ENCODE data around the gene ETV3.
"Not testable (repeated sequence)": the region's sequence is repeated elsewhere in the genome, so short reads cannot be mapped to it uniquely, and the experiment has no call there.

ETV3 gene

DNA sequence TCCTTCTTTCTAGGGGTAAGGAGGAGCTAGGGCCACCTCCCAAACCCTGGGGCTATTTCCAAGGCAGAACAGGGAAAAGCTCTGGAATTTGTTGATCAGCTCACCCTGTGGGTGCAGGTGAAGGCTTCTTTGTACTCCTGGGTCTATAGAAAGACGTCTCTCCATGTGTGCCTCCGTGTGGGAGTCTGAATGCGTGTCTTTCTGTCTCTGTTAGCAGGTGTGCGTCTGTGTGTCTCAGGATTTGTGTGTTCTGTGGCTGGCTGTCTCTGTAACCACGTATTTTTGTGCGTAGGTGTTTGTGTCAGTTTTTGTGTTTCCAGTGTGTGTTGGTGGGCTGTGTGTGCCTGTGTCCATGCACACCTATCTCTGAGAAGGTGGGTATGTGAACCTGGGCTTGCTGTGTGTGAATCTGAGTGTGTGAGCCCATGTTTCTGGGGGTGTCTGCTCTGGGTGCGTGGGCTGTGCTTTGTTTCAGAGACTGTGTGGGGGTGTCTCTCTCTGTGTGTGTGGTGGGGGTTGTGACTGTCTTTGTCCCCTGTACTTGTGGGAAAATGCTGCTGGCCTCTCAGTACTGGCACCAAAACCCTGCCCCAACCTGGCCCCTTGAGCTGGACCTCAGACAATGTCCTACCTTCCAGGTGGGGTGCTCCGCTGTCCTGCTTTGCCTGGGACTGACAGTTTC lies 25.9 kb downstream of the ETV3 start:
- no peak for DNase-seq (ENCODE audit: low read depth in 2 of 2)

DNA sequence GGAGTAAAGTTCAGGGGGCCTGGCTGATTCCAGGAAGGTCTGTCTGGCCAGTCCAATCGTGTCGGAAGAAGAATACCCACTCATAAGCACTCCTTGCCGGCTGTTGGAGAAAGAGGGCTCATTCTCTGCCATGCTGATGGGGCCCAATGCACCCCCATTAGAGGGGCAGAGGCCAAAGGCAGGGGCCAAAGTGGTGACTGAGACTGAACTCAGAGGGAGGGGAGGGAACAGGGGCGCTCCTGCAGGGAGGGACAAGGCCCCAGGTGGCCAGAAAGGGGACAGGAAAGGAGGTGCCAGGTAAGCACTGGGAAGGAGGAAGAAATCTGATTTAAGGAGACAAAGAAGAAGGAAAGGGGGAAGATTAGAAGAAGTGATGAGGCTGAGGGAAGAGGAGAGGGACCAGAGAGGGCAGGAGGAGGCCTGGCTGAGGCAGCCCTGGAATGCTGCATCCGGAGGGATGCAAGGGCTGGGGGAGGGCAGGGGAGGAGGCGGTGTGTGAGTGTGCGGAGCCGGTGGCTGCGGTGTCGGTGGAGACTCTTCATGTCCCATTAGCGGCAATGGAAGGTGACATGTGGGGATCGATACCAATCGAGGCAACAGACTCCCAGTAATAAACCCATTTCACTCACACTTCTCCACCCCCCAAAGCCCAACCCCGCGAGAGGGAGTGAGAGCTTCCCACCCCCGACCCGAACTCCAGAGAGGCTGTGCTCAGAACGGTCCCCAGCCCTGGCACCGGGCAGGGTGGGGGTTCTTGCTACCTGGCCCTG lies 26.6 kb downstream of the ETV3 start:
- DNase-seq (ENCODE audit: low read depth in 2 of 2): no peak

DNA sequence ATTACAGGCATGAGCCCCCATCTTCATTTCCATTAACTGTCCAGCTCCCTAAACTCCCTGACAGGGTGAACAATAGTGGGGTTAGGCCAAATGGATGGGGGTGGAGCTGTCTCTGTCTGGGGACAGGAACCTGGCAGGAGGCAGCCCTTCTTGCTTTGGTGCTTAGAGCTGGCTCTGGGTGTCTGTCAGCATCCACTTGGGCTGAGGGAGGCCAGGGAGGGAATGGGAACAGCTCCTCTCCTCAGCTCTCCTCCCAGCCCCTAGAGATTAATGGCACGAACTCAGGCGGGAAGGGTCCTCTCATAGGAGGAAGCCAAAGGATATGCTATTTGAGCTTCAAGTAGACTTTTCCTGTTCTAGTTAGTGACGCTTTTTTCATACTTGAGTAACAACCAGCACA lies 27.5 kb downstream of the ETV3 start:
- no peak for DNase-seq (ENCODE audit: low read depth in 2 of 2)

DNA sequence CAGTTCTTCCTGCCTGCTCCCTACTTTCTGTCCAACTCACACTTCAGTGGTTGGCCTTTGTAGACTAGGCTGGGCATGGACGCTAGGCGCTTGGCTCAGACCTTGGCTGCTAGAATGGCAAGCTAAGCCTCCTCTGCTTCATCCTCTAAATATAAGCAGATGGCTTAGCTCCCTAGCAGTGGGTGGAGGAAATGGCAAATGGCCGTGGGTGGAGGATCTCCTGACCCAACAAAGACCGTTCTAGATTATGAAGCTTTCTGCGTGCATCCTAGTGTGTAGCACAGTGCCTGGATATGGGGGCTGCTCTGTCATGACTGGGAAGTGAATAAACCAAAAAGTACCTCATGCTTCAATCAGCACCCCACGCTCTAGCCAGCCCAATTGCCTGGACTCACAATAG lies 28.2 kb downstream of the ETV3 start:
- no peak for DNase-seq (ENCODE audit: low read depth in 2 of 2)

DNA sequence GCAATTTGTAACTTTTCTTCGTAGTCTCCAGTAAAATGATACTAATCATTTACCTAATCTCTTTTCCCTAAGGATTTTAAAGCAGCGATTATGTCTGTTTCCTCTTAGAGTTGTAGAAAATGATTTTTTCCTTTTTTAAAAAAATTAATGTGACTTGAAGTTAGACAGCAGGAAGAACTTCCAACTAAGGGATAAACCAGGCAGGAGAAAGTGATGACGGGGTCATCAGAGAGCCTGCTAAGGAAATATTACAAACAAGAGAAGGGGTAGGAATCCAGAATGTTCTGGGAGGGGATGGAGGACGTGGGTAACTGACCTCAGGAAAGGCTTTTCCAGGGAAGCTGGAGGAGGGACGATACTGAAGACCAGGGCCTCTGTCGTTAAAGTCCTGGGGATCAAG lies 29.7 kb downstream of the ETV3 start:
- no peak for DNase-seq (ENCODE audit: low read depth in 2 of 2)

DNA sequence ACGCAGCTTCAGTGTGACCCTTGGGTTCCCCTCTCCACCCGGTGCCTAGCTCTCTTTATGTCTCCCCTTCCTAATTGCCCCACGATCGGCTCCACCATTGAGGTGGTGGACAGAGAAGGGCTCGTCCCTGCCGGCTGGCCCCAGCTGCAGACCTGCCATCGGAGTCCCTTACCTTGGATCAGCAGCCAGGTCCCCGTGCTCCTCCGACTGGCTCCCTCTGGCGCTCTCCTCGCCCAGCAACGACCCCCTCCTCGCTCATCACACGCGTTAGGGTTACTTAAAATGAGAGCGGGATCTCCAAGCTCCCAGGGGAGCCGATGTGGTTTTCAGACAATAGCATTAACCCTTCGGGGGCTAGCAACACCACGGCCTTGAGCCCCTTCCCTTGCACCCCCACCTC lies 30.5 kb downstream of the ETV3 start:
- DNase-seq (ENCODE audit: low read depth in 2 of 2): no peak

DNA sequence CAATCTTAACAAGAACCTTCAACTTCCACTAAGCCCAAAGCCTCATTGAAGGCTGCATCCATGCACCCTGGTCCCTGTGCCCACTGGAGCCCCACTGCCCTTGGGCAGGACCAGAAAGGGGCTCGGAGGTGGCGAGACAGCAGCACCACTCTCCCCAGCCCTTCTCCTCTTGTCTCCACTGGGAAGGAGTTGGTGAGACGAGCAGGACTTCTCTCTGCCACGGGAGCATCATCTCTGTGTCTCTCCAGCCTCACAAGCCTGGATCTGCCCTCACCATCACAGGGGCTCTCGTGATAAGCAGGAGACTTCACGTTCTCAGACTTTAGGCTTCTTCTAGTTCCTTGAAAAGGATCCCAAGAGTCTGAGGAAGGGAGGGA lies 31.4 kb downstream of the ETV3 start:
- no peak for DNase-seq (ENCODE audit: low read depth in 2 of 2)

DNA sequence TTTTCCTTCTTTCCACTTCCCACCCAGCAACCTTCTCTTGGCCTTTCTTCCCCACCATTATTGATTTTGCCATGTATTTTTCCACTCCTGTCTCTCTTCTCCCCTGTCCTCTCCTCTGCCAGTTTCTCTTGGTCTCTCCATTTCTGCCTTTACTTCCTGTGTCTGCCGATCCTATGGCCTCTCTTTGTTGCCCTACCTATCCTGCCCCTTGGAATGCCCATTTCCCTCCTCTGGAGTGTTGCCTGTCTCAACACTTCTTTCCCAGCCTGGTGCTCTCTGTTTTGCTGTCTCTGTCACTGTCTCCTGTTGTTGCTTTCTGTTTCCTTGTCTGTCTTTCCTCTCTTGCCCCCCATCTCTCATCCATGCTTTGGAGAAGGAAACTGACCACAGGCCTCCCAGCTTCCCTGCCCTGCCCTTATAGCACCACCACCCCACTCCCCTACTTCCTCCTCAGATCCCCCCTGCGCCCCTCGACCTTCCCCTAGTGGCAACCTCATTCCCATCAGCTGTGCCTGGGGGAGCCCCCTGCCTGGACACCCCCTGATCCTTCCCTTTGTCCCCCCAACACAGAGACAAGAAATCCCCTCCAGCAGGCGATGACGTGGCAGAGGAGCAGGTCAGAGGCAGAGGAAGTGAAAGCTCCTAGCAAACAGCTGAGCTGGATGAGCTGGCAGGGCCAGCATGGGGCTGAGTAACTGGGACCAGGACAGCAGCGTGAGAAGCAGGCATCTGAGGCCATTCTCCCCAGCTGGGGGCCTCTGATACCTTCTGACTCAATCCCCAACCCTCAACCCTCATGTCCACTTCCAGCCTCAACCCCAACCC lies 32.0 kb downstream of the ETV3 start:
- DNase-seq (ENCODE audit: low read depth in 2 of 2): no peak

DNA sequence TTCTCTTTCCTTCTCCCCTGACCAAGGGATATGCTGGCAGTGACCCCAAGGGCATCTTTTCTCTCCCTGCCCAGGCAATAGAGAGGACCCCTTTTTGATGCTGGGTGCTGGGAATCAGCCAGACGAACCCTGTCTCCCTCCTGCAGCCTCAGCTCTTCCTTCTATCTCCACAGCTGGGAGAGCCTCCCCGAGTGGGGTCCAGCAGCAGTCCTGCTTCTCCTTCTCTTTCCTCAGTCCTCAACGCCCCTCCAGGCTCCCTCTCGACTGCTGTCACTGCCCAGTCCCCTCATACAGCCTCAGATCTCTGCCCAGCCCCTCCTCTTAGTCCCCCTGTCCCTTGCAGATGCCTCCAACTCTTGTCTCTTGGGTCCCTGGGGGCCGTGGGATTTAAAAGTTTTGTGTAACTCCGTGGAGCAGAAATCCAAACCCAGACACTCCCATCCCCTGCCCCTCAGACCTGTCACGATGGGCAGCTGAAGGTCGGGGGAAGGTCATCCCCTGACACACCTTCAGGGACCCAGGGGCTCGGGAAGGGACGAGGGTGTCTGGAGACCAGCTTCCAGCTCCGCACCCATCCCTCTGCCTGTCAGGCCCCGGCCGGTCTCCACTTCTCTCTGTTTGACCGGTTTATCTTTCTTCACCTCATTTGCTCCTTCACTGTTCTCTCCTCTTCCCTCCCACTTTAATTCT lies 32.8 kb downstream of the ETV3 start:
- DNase-seq (ENCODE audit: low read depth in 2 of 2): no peak

DNA sequence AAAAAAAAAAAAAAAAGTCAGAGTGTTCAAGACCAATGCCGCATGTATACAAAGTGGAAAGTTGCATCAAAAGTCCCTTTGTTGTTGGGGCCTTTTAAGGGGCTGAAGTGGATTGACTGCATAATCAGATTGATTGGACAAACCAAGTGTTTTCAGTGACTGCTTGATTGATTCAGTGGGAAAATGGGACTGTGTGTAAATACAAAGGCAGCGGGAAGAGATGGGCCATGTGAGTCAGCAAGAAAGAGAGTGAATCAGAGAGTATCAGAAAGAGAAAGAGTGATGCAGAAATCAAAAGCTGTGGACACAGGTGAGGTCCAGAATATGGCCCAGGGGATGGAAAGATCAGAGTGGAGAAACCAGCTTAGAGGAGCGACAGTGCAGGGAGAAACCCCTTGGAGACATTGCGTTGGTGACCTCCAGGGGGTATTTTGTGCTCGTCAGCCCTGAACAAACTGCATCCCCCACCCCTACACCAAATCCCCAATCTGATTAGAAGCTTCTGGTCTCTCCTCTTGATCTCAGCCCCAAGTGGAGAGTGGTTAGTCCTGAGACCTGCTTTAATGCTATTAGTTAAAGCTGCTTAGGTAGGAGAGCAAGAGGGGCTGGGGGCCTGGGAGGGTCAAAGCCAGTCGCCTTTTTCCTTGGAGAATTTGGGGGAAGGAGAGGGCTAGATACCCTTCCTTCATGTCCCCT lies 33.4 kb downstream of the ETV3 start:
- DNase-seq (ENCODE audit: low read depth in 2 of 2): no peak

DNA sequence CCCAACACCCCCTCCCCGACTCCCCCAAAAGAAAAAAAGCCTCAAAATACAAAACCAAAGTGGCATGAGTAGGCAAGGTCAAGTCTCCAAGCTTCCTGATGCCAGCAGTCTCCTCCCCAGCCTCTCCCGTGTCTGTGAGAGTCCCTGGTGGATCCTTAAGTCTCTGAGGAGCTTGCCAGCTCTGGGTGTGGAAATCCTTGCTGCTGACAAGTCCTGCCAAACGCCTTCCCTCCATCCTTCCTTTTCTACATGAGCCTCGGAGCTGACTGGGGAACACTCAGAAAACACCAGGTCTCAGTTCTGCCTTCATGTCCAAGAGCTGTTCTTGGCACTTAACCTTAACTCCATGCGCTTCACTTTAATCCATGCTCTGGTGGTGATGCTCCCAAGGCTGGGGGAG lies 34.9 kb downstream of the ETV3 start:
- DNase-seq (ENCODE audit: low read depth in 2 of 2): no peak

DNA sequence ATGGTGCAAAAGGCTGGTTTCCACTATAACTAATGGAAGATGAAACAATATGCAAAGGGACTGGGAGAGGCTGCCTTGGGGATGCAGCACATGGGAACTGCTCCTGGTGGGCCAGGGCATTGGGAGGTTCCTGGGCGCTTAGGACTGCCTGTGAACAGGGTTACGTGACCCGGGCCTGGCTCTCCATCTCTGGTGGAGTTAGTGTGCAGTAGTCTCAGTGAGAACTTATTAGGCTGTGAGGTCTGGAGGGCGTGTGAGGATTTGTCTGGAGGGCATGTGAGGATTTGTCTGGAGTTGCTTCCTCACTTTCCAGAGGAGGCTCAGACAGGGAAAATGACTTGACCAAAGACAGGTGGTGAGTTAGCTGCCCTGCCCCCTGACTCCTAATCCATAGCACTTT lies 37.0 kb downstream of the ETV3 start:
- DNase-seq (ENCODE audit: low read depth in 2 of 2): no peak

DNA sequence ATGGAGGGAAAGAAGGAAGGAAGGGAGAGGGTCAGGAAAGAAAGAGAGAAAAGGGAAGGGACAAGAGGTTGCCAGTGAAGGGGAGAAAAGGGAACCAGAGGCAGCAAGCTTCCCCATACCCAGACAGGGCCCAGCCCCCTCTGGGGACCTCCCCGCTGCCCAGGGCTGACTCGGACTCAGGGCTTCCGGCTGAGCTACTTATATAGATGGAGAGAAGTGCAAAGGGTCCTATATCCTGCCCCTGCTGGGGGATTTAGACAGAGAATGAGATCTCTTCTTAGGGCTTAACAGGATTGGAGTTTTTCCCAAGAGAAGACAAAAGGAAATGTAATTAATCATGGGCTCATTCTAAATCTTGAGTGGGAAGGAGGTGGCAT lies 38.6 kb downstream of the ETV3 start, which contains the start of gene ETV3L:
Gene ETV3L, minus strand, starts transcription at position 176 of the 377 bp plus-strand sequence. CDS start 285 bp downstream, outside the sequence.
- no peak for DNase-seq (ENCODE audit: low read depth in 2 of 2)

DNA sequence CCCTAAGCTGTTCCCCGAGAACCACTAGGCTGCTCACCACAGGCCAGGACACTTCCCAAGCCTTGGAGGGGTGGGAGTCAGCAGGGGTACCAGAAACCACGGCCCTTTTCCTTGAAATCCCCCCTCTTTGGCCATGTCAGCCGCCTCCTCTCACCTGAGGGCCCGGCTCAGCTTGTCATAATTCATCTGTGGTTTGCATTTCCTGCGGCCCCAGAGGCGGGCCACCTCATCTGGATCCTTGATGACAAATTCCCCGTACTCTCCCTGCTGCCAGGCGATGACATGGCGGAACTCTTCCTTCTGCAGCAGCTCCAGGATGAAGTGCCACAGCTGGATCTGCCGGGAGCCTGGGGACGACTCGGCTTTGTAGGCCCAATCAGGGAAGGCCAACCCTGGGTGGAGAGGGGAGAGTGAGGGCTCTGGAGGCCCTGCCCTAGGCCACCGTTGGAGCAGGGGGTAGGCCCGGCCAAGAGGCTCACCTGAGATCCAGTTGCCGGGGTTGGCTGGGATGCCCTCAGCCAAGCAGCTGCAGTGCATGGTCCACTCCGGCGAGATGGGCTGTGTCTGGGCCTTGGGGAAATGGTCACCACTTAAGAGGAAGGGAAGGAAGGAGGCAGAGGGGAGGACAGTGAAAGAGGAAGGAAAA lies 39.1 kb downstream of the ETV3 start:
- not testable (repeated sequence) for DNase-seq (ENCODE audit: low read depth in 2 of 2)

DNA sequence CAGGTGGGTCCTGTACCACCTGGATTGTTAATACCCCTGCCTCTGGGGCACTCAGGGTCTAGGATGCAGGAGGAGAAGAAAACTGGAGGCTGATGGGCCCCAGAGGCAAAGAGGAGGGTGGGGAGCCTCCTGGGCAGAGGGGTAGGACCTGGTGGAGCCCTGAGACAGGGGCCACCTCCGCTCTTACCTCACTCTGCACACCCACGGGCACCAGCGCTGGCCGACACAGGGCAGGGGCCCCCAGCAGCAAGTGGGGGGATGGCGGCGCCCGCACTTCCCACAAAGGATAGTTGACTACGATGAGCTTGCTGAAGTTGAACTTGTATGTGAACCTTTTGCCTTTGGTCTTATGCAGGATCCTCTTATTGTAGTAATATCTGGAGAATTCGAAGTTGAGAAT lies 39.7 kb downstream of the ETV3 start:
- no peak for DNase-seq (ENCODE audit: low read depth in 2 of 2)

DNA sequence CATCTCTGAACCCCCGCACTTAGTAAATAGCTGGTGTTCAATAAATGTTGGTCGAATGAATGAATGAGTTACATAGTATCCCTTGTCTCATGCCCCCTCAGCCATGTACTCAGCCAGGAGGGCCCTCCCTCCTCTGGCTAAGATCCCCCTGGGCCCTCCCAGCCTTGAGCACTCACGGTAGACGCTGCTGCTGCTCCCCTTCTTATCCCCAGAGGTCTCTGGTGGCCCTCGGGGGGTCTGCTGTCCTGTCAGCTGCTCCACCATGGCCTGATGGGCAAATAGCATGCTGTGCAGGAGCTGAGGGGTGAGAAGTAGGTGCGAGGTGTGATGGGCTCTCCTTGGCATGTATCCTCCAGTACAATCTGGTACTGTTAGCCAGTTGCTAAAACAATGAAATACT lies 40.5 kb downstream of the ETV3 start:
- DNase-seq (ENCODE audit: low read depth in 2 of 2): no peak

DNA sequence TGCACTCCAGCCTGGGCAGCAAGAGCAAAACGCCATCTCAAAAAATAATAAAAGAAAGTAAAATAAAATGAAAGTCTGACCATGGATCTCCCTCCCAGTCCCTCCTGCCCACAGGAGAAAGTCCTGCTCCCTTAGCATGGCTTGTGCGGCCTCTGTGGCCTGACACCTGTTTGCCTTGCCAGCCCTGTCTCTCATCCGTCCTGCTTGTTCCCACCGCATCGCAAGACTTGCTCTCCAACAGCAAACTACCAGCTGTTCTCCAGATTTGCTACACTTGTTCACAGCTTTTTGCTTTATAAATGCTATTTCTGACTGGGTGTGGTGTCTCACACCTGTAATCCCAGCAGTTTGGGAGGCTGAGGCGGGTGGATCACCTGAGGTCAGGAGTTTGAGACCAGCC lies 41.3 kb downstream of the ETV3 start:
- no peak for DNase-seq (ENCODE audit: low read depth in 2 of 2)

DNA sequence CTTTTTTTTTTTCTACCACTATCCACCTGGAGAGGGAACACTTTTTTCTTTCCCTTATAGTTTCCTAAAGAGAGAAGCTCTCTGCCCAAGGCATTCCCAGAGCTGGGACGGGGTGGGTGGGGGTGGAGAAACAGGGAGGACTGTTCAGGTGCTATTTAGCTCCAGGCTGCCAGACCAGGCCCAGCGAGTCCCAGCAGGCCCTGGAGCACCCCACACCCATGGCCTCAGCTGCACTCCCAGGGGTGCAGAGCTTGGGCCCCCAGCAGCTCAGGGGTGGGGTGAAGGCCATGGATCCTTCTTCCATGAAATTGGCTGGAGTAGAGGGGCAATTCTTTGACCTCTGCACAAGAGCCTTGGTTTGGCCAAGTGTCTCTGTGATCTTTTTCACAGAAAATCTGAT lies 42.6 kb downstream of the ETV3 start:
- no peak for DNase-seq (ENCODE audit: low read depth in 2 of 2)

DNA sequence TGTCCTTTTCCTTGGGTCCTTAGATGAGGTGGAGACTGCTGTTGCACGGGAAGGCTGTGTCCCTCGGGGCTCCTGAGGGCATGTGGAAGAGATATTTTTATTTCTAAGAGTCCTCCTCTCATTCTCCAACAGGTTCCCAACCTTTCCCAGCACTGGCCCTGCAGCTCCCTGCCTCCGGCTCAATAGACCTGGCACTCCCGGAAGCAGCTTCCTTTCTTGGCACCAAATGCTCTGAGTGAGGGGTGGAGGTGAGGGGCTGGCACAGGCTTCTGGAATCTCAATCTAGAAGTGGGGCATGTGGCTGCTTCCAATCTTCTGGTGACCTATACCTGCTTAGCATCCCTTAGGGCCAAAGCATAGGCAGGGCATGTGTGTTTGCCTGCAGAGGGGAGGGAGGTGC lies 43.1 kb downstream of the ETV3 start:
- no peak for DNase-seq (ENCODE audit: low read depth in 2 of 2)

DNA sequence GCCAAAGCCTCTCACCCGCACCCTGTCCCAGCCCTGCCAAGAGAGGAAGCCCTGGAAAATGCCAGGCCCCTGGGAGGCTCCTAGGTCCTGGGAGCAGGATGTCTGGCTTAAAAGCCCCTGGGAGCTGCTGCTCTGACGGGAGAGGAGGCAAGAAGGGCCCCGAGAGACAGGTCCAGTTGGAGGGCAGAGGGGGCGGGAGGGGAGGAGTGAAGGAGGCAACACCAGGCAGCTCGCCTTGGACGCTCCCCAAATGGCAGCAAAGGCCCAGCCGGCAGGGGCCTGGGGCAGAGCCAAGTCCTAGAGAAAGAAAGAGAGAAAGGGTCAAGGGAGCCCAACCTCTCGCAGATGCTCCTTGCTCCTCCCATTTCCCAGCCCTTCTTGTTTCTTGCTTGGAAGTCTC lies 45.4 kb downstream of the ETV3 start:
- no peak for DNase-seq (ENCODE audit: low read depth in 2 of 2)

DNA sequence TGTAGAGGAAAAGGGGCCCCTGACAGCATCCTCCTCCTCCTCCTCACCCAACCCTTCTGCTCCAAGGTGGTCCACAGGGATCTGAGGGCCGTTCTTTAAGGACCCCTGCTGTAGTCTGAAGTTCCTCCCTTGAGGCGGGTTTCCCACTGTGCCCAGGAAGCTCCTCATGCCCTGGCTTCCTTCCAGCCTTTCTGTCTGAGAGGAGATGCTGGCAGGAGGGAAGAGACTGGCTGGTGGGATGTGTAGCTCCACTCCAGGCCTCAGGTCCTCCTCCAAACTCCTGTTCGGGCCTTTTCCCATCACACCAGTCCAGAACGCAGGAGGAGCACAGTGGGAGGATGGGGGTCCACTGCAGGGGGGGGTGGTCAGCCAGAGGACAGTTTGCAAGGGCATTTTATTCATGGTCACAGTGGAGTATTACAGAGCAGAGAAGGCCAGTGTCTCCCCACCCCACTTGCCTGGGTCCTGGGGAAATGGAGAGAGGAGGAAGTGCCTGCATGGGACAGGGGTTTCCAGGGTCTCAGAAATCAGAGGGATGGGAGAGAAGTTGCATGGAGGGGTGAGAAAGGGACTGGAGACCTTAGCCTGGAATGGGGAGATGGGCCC lies 46.4 kb downstream of the ETV3 start:
- DNase-seq (ENCODE audit: low read depth in 2 of 2): no peak

All from stimulated activated CD8-positive, alpha-beta memory T cell treated with anti-CD3 and anti-CD28 coated beads, Interleukin-15, amount 100 ng/mL, for 4 hours (primary cell).